HepG2 (cell line): ENCODE measurements around the gene P2RY2. TPM values are rescaled to one million over a fixed set of nuclear protein-coding genes. Genes with fewer than 3 reads are reported as not detected.

Source experiments
- ATAC-seq: fragments of 200-7000 bp; cut with Tn5 transposase; 3 replicates; pipeline ENCODE4 v1.9.1; 2020; ENCODE audit warnings: mild to moderate bottlenecking, moderate library complexity
- BruUV-seq: library from RNA; stranded (reverse); fragments of 400-500 nt; replicated peaks from 2 replicates; lab custom pipeline; 2021; lab: Mats Ljungman, UMichigan
- CTCF ChIA-PET: fragments of 300-600 bp; formaldehyde crosslinking; extraction: SDS; loops from one replicate; lab custom pipeline; 2021; ENCODE audit warnings: low total read pairs, inconsistent platforms, low intra/inter-chr PET ratio; lab: Yijun Ruan, JAX
- POLR2A ChIA-PET: fragments of 350-600 bp; sonication (Branson Sonifier 250); formaldehyde crosslinking; loops from one replicate; lab custom pipeline; 2020; ENCODE audit warnings: antibody characterized with exemption, inconsistent platforms; lab: Yijun Ruan, JAX
- DNase-seq: peaks from one replicate; pipeline ENCODE4 v3.0.0-alpha.2; 2015; ENCODE audit warnings: low spot score
- FAIRE-seq: peaks from 3 replicates; lab custom pipeline; 2011; peaks lifted over from hg19 to GRCh38; lab: Jason Lieb, UNC
- H2AFZ ChIP-seq: one replicate; pipeline ENCODE4 v1.6.1; 2011; ENCODE audit warnings: low read length, inconsistent platforms
- H3K27ac ChIP-seq: fragments of 300-600 bp; 3 replicates; pipeline ENCODE4 v1.8.0; 2011; ENCODE audit warnings: mixed run types, mild to moderate bottlenecking, mixed read lengths, low read length, inconsistent platforms; ENCODE audit not compliant: insufficient read depth; ENCODE audit errors: extremely low read length
- H3K27me3 ChIP-seq, 2 experiments: fragments of 200-600 bp in 1 of 2; 2 replicates in 1 of 2; 3 replicates in 1 of 2; pipeline versions ENCODE4 v1.6.0 to v1.8.0; 2011; ENCODE audit warnings: low read length in 2 of 2, mild to moderate bottlenecking in 2 of 2, moderate library complexity in 2 of 2, inconsistent platforms in 1 of 2; ENCODE audit not compliant: insufficient read depth in 2 of 2, control insufficient read depth in 1 of 2
- H3K36me3 ChIP-seq, 2 experiments: fragments of 200-600 bp in 1 of 2; replicated peaks in 1 of 2; 2 replicates in 1 of 2; 3 replicates in 1 of 2; pipeline versions ENCODE4 v1.5.1 to v1.8.0; 2011; ENCODE audit warnings: low read length in 2 of 2, inconsistent platforms in 1 of 2; ENCODE audit not compliant: insufficient read depth in 2 of 2, control insufficient read depth in 1 of 2
- H3K4me1 ChIP-seq: 2 replicates; pipeline ENCODE4 v1.5.1; 2012; ENCODE audit warnings: low read length, inconsistent platforms; ENCODE audit not compliant: insufficient read depth
- H3K4me2 ChIP-seq: 2 replicates; pipeline ENCODE4 v1.6.0; 2011; ENCODE audit warnings: low read depth, low read length, inconsistent platforms
- H3K4me3 ChIP-seq, 3 experiments: fragments of 200-600 bp in 1 of 3; sonication (generic), shearing (Covaris generic) in 1 of 3; replicated peaks in 1 of 3; 2 replicates each; pipeline ENCODE4 v1.5.1; 2011 to 2016; ENCODE audit warnings: low read length in 3 of 3, inconsistent platforms in 2 of 3, low read depth in 2 of 3, mild to moderate bottlenecking in 2 of 3, control low read depth in 1 of 3, mixed read lengths in 1 of 3; ENCODE audit not compliant: insufficient read depth in 1 of 3
- H3K79me2 ChIP-seq: one replicate; pipeline ENCODE4 v1.6.1; 2011; ENCODE audit warnings: low read length, inconsistent platforms; ENCODE audit not compliant: insufficient read depth
- H3K9ac ChIP-seq: 2 replicates; pipeline ENCODE4 v1.6.0; 2011; ENCODE audit warnings: mild to moderate bottlenecking, low read depth, low read length, inconsistent platforms; ENCODE audit not compliant: insufficient read depth
- H3K9me3 ChIP-seq: 2 replicates; pipeline ENCODE4 v1.5.1; 2012; ENCODE audit warnings: mild to moderate bottlenecking, low read length
- H4K20me1 ChIP-seq: 2 replicates; pipeline ENCODE4 v1.6.0; 2011; ENCODE audit warnings: inconsistent platforms, mild to moderate bottlenecking, low read length, moderate library complexity; ENCODE audit not compliant: insufficient read depth
- DMAP1 ChIP-seq: IDR thresholded peaks from 2 replicates; pipeline ENCODE4 v1.6.1; 2016
- ETV5 ChIP-seq: IDR thresholded peaks from 2 replicates; pipeline ENCODE4 v1.6.1; 2018; ENCODE audit warnings: missing biosample characterization, missing genetic modification reagents, inconsistent platforms, borderline replicate concordance
- MIER2 ChIP-seq: IDR thresholded peaks from 2 replicates; pipeline ENCODE4 v1.6.1; 2016; ENCODE audit warnings: missing biosample characterization, missing genetic modification reagents
- NR0B2 ChIP-seq: sonication (generic); formaldehyde crosslinking; IDR thresholded peaks from 2 replicates; pipeline ENCODE4 v1.4.0; 2020; ENCODE audit warnings: mild to moderate bottlenecking, missing genetic modification reagents
- PHF5A ChIP-seq: IDR thresholded peaks from one replicate; pipeline ENCODE4 v1.6.1; 2018; ENCODE audit warnings: low read depth, missing genetic modification reagents; ENCODE audit not compliant: unreplicated experiment
- SALL1 ChIP-seq: sonication (generic); formaldehyde crosslinking; IDR thresholded peaks from 2 replicates; pipeline ENCODE4 v1.8.0; 2022; ENCODE audit warnings: mild to moderate bottlenecking, missing genetic modification reagents
- SRF ChIP-seq: IDR thresholded peaks from 2 replicates; pipeline ENCODE4 v1.6.1; 2011; ENCODE audit warnings: mild to moderate bottlenecking, low read depth, low read length, moderate library complexity
- STAG1 ChIP-seq: sonication (generic); formaldehyde crosslinking; IDR thresholded peaks from 2 replicates; pipeline ENCODE4 v1.4.0; 2020; ENCODE audit warnings: missing genetic modification reagents
- SYNCRIP ChIP-seq: fragments of 200-400 bp; formaldehyde crosslinking; IDR thresholded peaks from 2 replicates; pipeline ENCODE4 v1.6.1; 2018; ENCODE audit warnings: mild to moderate bottlenecking, low read depth, low read length; ENCODE audit not compliant: insufficient read depth
- ZBTB38 ChIP-seq: sonication (generic); formaldehyde crosslinking; IDR thresholded peaks from 2 replicates; pipeline ENCODE4 v1.5.1; 2020; ENCODE audit warnings: mild to moderate bottlenecking, missing genetic modification reagents
- ZBTB49 ChIP-seq: sonication (generic); formaldehyde crosslinking; IDR thresholded peaks from 2 replicates; pipeline ENCODE4 v1.4.0; 2020; ENCODE audit warnings: missing genetic modification reagents, borderline replicate concordance
- ZFP41 ChIP-seq: sonication (generic); formaldehyde crosslinking; IDR thresholded peaks from 2 replicates; pipeline ENCODE4 v1.4.0; 2020; ENCODE audit warnings: mild to moderate bottlenecking, missing genetic modification reagents, borderline replicate concordance
- ZFYVE20 ChIP-seq: sonication (generic); formaldehyde crosslinking; IDR thresholded peaks from 2 replicates; pipeline ENCODE4 v1.8.0; 2023; ENCODE audit warnings: low read depth, mild to moderate bottlenecking, moderate library complexity, missing genetic modification reagents, borderline replicate concordance
- ZNF234 ChIP-seq: sonication (generic); formaldehyde crosslinking; conservative IDR thresholded peaks from 2 replicates; pipeline ENCODE4 v1.5.1; 2020; ENCODE audit warnings: mild to moderate bottlenecking, missing genetic modification reagents
- ZNF549 ChIP-seq: sonication (generic); formaldehyde crosslinking; IDR thresholded peaks from 2 replicates; pipeline ENCODE4 v1.5.0; 2020; ENCODE audit warnings: missing genetic modification reagents
- ZNF629 ChIP-seq: sonication (generic); formaldehyde crosslinking; conservative IDR thresholded peaks from 2 replicates; pipeline ENCODE4 v1.5.0; 2020; ENCODE audit warnings: missing genetic modification reagents
- WGBS: methylation state at CpG from one replicate; pipeline ENCODE4 v1.1.6; 2017; ENCODE audit warnings: low lambda C conversion rate; 5-methylcytosine and 5-hydroxymethylcytosine counted together
- in situ Hi-C: cut with HindIII; loops from 2 replicates; pipeline ENCODE4 v1.10.0; 2017; ENCODE audit warnings: low pct_unique_long_range_greater_than_20kb; ENCODE audit not compliant: extremely low pct_ligation_motif_present
- intact Hi-C: fragments of 100-400 bp; cut with micrococcal nuclease; formaldehyde crosslinking; loops from one replicate; pipeline ENCODE4 v1.10.0; 2022; ENCODE audit not compliant: unreplicated experiment
- polyA plus RNA-seq, 8 experiments: library from polyadenylated mRNA; depleted of rRNA in 3 of 8; stranded (reverse) in 7 of 8; unstranded in 1 of 8; fragments of >200 nt; fragmentation: Illumina TruSeq in 4 of 8; extraction: Trizol in 4 of 8; gene quantifications; 2 replicates each; pipeline versions ENCODE4 v1.2.1 to v1.2.3, GENCODE V29; 2011 to 2016; ENCODE audit warnings: low read depth in 4 of 8, missing spikeins in 1 of 8, mixed read lengths in 1 of 8; ENCODE audit not compliant: insufficient read depth in 1 of 8
- total RNA-seq, 5 experiments: library from RNA; depleted of rRNA; stranded (reverse); fragments of >200 nt; fragmentation: Illumina TruSeq; extraction: Trizol; gene quantifications; 2 replicates each; pipeline ENCODE4 v1.2.3, GENCODE V29; 2016; ENCODE audit warnings: low read depth in 1 of 5
- TF ChIP-seq, protein P1 (sequence below): sonication (generic); formaldehyde crosslinking; IDR thresholded peaks from 2 replicates; pipeline ENCODE4 v1.4.0; 2020; ENCODE audit warnings: missing genetic modification reagents, low read depth, mild to moderate bottlenecking, borderline replicate concordance
- TF ChIP-seq, protein P2 (sequence below): sonication (generic); formaldehyde crosslinking; IDR thresholded peaks from 2 replicates; pipeline ENCODE4 v1.4.0; 2020; ENCODE audit warnings: low read depth, mild to moderate bottlenecking, missing genetic modification reagents

Gene P2RY2
- total and polyA plus RNA-seq, 2 of the 13 experiments (the other 11 are each of a cell fraction or from before 2014, with no cell fraction given), result 0.95 to 3.1 TPM

DNA sequence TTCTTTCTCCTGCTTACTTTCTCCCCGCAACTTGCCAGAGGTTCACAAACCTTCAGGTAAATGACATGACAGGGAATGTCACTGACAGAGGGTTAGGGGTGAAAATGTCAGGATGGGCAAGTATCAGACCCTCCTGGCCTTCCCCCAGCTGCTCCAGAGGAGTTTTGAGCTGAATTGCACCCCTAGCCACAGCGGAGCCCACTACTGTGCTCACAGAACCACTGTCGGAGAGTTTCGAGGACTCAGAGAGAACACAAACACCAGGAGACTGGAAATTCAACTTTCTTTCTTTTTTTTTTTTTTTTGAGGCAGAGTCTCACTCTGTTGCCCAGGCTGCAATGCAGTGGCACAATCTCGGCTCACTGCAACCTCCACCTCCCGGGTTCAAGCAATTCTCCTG lies 21.5 kb upstream of the P2RY2 start (continued):
- TF ChIP-seq ZBTB49 (no peak), ETV5 (CRISPR knock-in tag) (no peak), ZFYVE20 (CRISPR knock-in tag) (no peak), SRF (no peak), ZBTB38 (CRISPR knock-in tag) (no peak), ZNF629 (CRISPR knock-in tag) (no peak), SYNCRIP (no peak)
- TF ChIP-seq, protein P1, sequence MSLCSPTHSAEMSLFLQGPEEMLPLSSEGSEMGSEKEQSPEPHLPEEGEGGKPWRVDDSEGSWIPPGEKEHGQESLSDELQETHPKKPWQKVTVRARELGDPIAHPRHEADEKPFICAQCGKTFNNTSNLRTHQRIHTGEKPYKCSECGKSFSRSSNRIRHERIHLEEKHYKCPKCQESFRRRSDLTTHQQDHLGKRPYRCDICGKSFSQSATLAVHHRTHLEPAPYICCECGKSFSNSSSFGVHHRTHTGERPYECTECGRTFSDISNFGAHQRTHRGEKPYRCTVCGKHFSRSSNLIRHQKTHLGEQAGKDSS (CRISPR knock-in tag), result no peak

DNA sequence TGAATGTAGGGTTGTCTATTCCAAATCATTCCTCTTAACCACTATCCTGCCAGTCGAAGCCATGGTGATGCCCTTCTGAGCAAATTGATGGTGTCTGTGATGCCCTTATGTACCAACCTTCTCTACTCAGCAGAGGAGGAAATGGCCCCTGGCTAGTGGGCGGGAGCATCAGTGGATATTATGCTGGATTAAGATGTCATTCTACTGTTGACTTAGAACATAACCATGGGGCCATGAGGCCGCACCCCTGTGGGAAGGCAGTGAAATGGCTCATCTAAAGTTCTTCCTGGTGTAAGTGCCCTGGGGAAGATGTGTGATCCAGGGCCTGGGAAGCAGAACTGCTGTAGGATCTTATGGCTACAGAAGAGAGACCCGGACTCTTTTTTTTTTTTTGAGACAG lies 20.7 kb upstream of the P2RY2 start:
- ChIA-PET POLR2A (no interaction called here), CTCF (no interaction called here)
- no peak for TF ChIP-seq ZNF549
- TF ChIP-seq MIER2 (CRISPR knock-in tag), result no peak
- TF ChIP-seq NR0B2 (CRISPR knock-in tag), result no peak
- TF ChIP-seq SALL1 (CRISPR knock-in tag), result no peak
- no peak for TF ChIP-seq ZBTB38 (CRISPR knock-in tag)
- TF ChIP-seq DMAP1 (CRISPR knock-in tag), result no peak
- TF ChIP-seq ZNF234 (CRISPR knock-in tag), result no peak
- no peak for TF ChIP-seq PHF5A (CRISPR knock-in tag)
- TF ChIP-seq ZFP41, result no peak
- no peak for TF ChIP-seq STAG1 (CRISPR knock-in tag)
- TF ChIP-seq, protein P2, sequence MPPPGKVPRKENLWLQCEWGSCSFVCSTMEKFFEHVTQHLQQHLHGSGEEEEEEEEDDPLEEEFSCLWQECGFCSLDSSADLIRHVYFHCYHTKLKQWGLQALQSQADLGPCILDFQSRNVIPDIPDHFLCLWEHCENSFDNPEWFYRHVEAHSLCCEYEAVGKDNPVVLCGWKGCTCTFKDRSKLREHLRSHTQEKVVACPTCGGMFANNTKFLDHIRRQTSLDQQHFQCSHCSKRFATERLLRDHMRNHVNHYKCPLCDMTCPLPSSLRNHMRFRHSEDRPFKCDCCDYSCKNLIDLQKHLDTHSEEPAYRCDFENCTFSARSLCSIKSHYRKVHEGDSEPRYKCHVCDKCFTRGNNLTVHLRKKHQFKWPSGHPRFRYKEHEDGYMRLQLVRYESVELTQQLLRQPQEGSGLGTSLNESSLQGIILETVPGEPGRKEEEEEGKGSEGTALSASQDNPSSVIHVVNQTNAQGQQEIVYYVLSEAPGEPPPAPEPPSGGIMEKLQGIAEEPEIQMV (CRISPR knock-in tag), result no peak
- H3K4me3 ChIP-seq, result no peak overlapping the region
- H4K20me1 ChIP-seq, result no peaks in the 10 kb centered on the region
- H3K27ac ChIP-seq, result no peak overlapping the region
- H3K36me3 ChIP-seq, result no peaks in the 10 kb centered on the region
- H3K4me1 ChIP-seq, result peaks cover 11% of the 10 kb centered on the region
- intact Hi-C loops, result no loop called here
- H3K9ac ChIP-seq, result no peak overlapping the region
- H2AFZ ChIP-seq, result no peak overlapping the region
- no peaks in the 10 kb centered on the region for H3K79me2 ChIP-seq
- H3K4me2 ChIP-seq, result no peak overlapping the region
- in situ Hi-C loops, result no loop called here
- no peak for DNase-seq
- WGBS, result 75% methylated on average over 4 of the region's 4 CpGs
- no peaks in the 10 kb centered on the region for H3K9me3 ChIP-seq
- no peak for ATAC-seq
- no peak for FAIRE-seq
- peaks cover 7 to 31% of the 10 kb centered on the region in 2 experiments; a peak in 3 of 5 replicates for H3K27me3 ChIP-seq
- no TSS peak for BruUV-seq
